H1 (cell line): ENCODE measurements around the gene TNFAIP8. TPM values are rescaled to one million over a fixed set of nuclear protein-coding genes. Genes with fewer than 3 reads are reported as not detected.

Experiments used
- CTCF ChIA-PET: fragments of 300-600 bp; sonication (Branson Sonifier 250); formaldehyde crosslinking; loops from one replicate; lab custom pipeline; 2021; ENCODE audit not compliant: partially characterized antibody; lab: Charles Lee
- POLR2A ChIA-PET: fragments of 300-600 bp; sonication (Branson Sonifier 250); formaldehyde crosslinking; loops from one replicate; lab custom pipeline; 2021; ENCODE audit warnings: inconsistent platforms; ENCODE audit not compliant: partially characterized antibody; lab: Charles Lee
- DNase-seq, 2 experiments: peaks; one replicate each; pipeline versions ENCODE4 v3.0.0 to v3.0.0-alpha.2; 2010 to 2022; ENCODE audit warnings: low spot score in 2 of 2, low read depth in 1 of 2, mixed read lengths in 1 of 2
- FAIRE-seq: peaks from 2 replicates; lab custom pipeline; 2011; peaks lifted over from hg19 to GRCh38; lab: Jason Lieb, UNC
- H2AFZ ChIP-seq: 2 replicates; pipeline ENCODE4 v1.8.1; 2012; ENCODE audit warnings: low read length, inconsistent platforms
- H2AK5ac ChIP-seq: 2 replicates; pipeline ENCODE4 v1.6.1; 2013; ENCODE audit warnings: low read depth, low read length
- H2BK120ac ChIP-seq: replicated peaks from 2 replicates; pipeline ENCODE3; 2013; ENCODE audit warnings: low read depth, low read length, inconsistent platforms
- H2BK12ac ChIP-seq: 2 replicates; pipeline ENCODE4 v1.6.1; 2013; ENCODE audit warnings: low read depth, low read length
- H2BK15ac ChIP-seq: 2 replicates; pipeline ENCODE4 v1.6.1; 2013; ENCODE audit warnings: low read length
- H2BK20ac ChIP-seq: 2 replicates; pipeline ENCODE4 v1.6.1; 2013; ENCODE audit warnings: low read length
- H2BK5ac ChIP-seq: 2 replicates; pipeline ENCODE4 v1.6.1; 2013; ENCODE audit warnings: low read depth, low read length
- H3K14ac ChIP-seq: 2 replicates; pipeline ENCODE4 v1.6.1; 2013; ENCODE audit warnings: inconsistent platforms; ENCODE audit not compliant: insufficient read length
- H3K18ac ChIP-seq: 2 replicates; pipeline ENCODE4 v1.6.1; 2013; ENCODE audit warnings: low read length; ENCODE audit errors: extremely low read depth
- H3K23ac ChIP-seq: 2 replicates; pipeline ENCODE4 v1.6.1; 2013; ENCODE audit warnings: inconsistent platforms; ENCODE audit not compliant: insufficient read length
- H3K23me2 ChIP-seq: 2 replicates; pipeline ENCODE4 v1.6.1; 2013; ENCODE audit warnings: low read depth, low read length
- H3K27ac ChIP-seq: 2 replicates; pipeline ENCODE4 v1.6.1; 2011; ENCODE audit warnings: low read depth, low read length, inconsistent platforms
- H3K27me3 ChIP-seq, 4 experiments: replicated peaks in 1 of 4; 1 replicate in 1 of 4; 2 replicates in 3 of 4; pipeline versions ENCODE4 v1.6.1 to v1.8.1; 2011 to 2013; ENCODE audit warnings: low read length in 3 of 4, mild to moderate bottlenecking in 3 of 4, inconsistent platforms in 2 of 4, mixed read lengths in 2 of 4, moderate library complexity in 1 of 4; ENCODE audit not compliant: control insufficient read depth in 3 of 4, insufficient read depth in 3 of 4; ENCODE audit errors: extremely low read depth in 1 of 4
- H3K36me3 ChIP-seq, 4 experiments: 2 replicates each; pipeline versions ENCODE4 v1.6.1 to v1.8.1; 2011 to 2013; ENCODE audit warnings: mild to moderate bottlenecking in 4 of 4, low read length in 3 of 4, moderate library complexity in 2 of 4, control low read depth in 1 of 4, inconsistent platforms in 1 of 4; ENCODE audit not compliant: insufficient read depth in 4 of 4, control insufficient read depth in 2 of 4
- H3K4ac ChIP-seq: replicated peaks from 2 replicates; pipeline ENCODE3; 2013; ENCODE audit warnings: low read length, low read depth, mixed read lengths, inconsistent platforms; ENCODE audit not compliant: insufficient read length
- H3K4me1 ChIP-seq, 4 experiments: replicated peaks in 1 of 4; 1 replicate in 1 of 4; 2 replicates in 3 of 4; pipeline versions ENCODE4 v1.6.1 to v1.8.1; 2011 to 2013; ENCODE audit warnings: low read length in 3 of 4, inconsistent platforms in 2 of 4, mixed read lengths in 1 of 4; ENCODE audit not compliant: insufficient read depth in 4 of 4, control insufficient read depth in 3 of 4
- H3K4me2 ChIP-seq, 2 experiments: 2 replicates each; pipeline versions ENCODE4 v1.6.1 to v1.8.1; 2011 to 2013; ENCODE audit warnings: low read depth in 2 of 2, low read length in 2 of 2, control low read depth in 1 of 2, inconsistent platforms in 1 of 2, mild to moderate bottlenecking in 1 of 2; ENCODE audit not compliant: insufficient read depth in 1 of 2
- H3K4me3 ChIP-seq, 4 experiments: fragments of 200-600, 300-600 bp in 1 of 4; sonication (generic), shearing (Covaris generic), sonication (Bioruptor Twin) in 1 of 4; 2 replicates each; pipeline versions ENCODE4 v1.5.1 to v1.8.1; 2011 to 2016; ENCODE audit warnings: low read length in 4 of 4, low read depth in 3 of 4, control low read depth in 2 of 4, inconsistent platforms in 2 of 4, mild to moderate bottlenecking in 2 of 4, mixed read lengths in 1 of 4, moderate library complexity in 1 of 4; ENCODE audit not compliant: insufficient read depth in 2 of 4; ENCODE audit errors: extremely low read depth in 1 of 4
- H3K56ac ChIP-seq: replicated peaks from 2 replicates; pipeline ENCODE3; 2013; ENCODE audit warnings: low read depth, mild to moderate bottlenecking, mixed read lengths, low read length, inconsistent platforms; ENCODE audit not compliant: insufficient read length
- H3K79me1 ChIP-seq: 2 replicates; pipeline ENCODE4 v1.6.1; 2013; ENCODE audit warnings: low read depth, low read length, control low read depth
- H3K79me2 ChIP-seq, 2 experiments: 2 replicates each; pipeline versions ENCODE4 v1.6.1 to v1.8.1; 2012 to 2013; ENCODE audit warnings: low read length in 2 of 2, mild to moderate bottlenecking in 2 of 2, inconsistent platforms in 1 of 2; ENCODE audit not compliant: insufficient read depth in 2 of 2, control insufficient read depth in 1 of 2
- H3K9ac ChIP-seq, 4 experiments: replicated peaks in 1 of 4; 1 replicate in 1 of 4; 2 replicates in 3 of 4; pipeline versions ENCODE4 v1.6.1 to v1.8.1; 2011 to 2013; ENCODE audit warnings: low read depth in 3 of 4, low read length in 3 of 4, control low read depth in 2 of 4, mild to moderate bottlenecking in 2 of 4, moderate library complexity in 2 of 4, inconsistent platforms in 1 of 4; ENCODE audit errors: extremely low read depth in 1 of 4
- H3K9me3 ChIP-seq, 2 experiments: 2 replicates each; pipeline versions ENCODE4 v1.6.1 to v1.8.1; 2012 to 2013; ENCODE audit warnings: mild to moderate bottlenecking in 2 of 2, moderate library complexity in 2 of 2, control low read depth in 1 of 2, inconsistent platforms in 1 of 2, low read depth in 1 of 2, low read length in 1 of 2, mixed read lengths in 1 of 2; ENCODE audit not compliant: insufficient read depth in 2 of 2
- H4K20me1 ChIP-seq, 2 experiments: replicated peaks in 1 of 2; 2 replicates each; pipeline versions ENCODE3 to v1.8.1; 2011 to 2013; ENCODE audit warnings: inconsistent platforms in 2 of 2, low read length in 2 of 2, mild to moderate bottlenecking in 1 of 2; ENCODE audit not compliant: insufficient read depth in 2 of 2, control insufficient read depth in 1 of 2
- H4K5ac ChIP-seq: 2 replicates; pipeline ENCODE4 v1.6.1; 2013; ENCODE audit warnings: low read length, low read depth, mixed read lengths, inconsistent platforms; ENCODE audit not compliant: insufficient read length
- H4K8ac ChIP-seq: 2 replicates; pipeline ENCODE4 v1.8.0; 2013; ENCODE audit warnings: mild to moderate bottlenecking, moderate library complexity, low read length, inconsistent platforms; ENCODE audit not compliant: insufficient read depth; ENCODE audit errors: extremely low read depth
- H4K91ac ChIP-seq: replicated peaks from 2 replicates; pipeline ENCODE3; 2013; ENCODE audit warnings: low read length, mixed read lengths, inconsistent platforms; ENCODE audit not compliant: insufficient read length
- CTCF ChIP-seq, 3 experiments: IDR thresholded peaks; 1 replicate in 2 of 3; 2 replicates in 1 of 3; pipeline versions ENCODE4 v1.5.1 to v1.6.1; 2011; ENCODE audit warnings: low read length in 3 of 3, mild to moderate bottlenecking in 3 of 3, inconsistent platforms in 2 of 3, low read depth in 1 of 3, moderate library complexity in 1 of 3; ENCODE audit not compliant: insufficient read depth in 1 of 3; ENCODE audit errors: control extremely low read depth in 1 of 3
- EGR1 ChIP-seq: IDR thresholded peaks from 2 replicates; pipeline ENCODE4 v1.6.1; 2011; ENCODE audit warnings: low read depth, low read length, borderline replicate concordance
- JUN ChIP-seq: IDR thresholded peaks from 2 replicates; pipeline ENCODE4 v1.6.1; 2011; ENCODE audit warnings: low read depth, mild to moderate bottlenecking, improper control_type of control experiment, low read length
- KDM5A ChIP-seq: fragments of 200-600 bp; IDR thresholded peaks from 2 replicates; pipeline ENCODE4 v1.7.1; 2012; ENCODE audit warnings: mild to moderate bottlenecking, low read length, inconsistent platforms, mixed read lengths
- POU5F1 ChIP-seq: IDR thresholded peaks from 2 replicates; pipeline ENCODE4 v1.6.1; 2011; ENCODE audit warnings: low read depth, mild to moderate bottlenecking, low read length, moderate library complexity
- RAD21 ChIP-seq, 2 experiments: IDR thresholded peaks in 1 of 2; conservative IDR thresholded peaks in 1 of 2; 2 replicates each; pipeline ENCODE4 v1.6.1; 2011; ENCODE audit warnings: low read depth in 2 of 2, low read length in 2 of 2, improper control_type of control experiment in 1 of 2, inconsistent platforms in 1 of 2, mild to moderate bottlenecking in 1 of 2, moderate library complexity in 1 of 2
- RFX5 ChIP-seq: IDR thresholded peaks from 2 replicates; pipeline ENCODE4 v1.6.1; 2011; ENCODE audit warnings: low read depth, low read length, improper control_type of control experiment, borderline replicate concordance
- SP1 ChIP-seq: IDR thresholded peaks from 2 replicates; pipeline ENCODE4 v1.6.1; 2011; ENCODE audit warnings: low read depth, low read length
- SP2 ChIP-seq: IDR thresholded peaks from 2 replicates; pipeline ENCODE4 v1.6.1; 2012; ENCODE audit warnings: mild to moderate bottlenecking, low read length, inconsistent platforms
- ZNF274 ChIP-seq: IDR thresholded peaks from 2 replicates; pipeline ENCODE4 v1.7.0; 2012; ENCODE audit warnings: low read length, borderline replicate concordance; ENCODE audit errors: extremely low read depth
- WGBS, 2 experiments: shearing (Covaris generic) in 1 of 2; methylation state at CpG; one replicate each; pipeline versions ENCODE4 v1.1.6 to v1.1.7; 2013 to 2015; ENCODE audit warnings: low lambda C conversion rate in 2 of 2, mixed read lengths in 2 of 2, inconsistent platforms in 1 of 2, low coverage in 1 of 2, missing lambda C conversion rate in 1 of 2; ENCODE audit not compliant: insufficient replicate concordance in 2 of 2, insufficient coverage in 1 of 2, insufficient read length in 1 of 2; ENCODE audit errors: extremely low coverage in 1 of 2, missing lambda C conversion rate in 1 of 2; 5-methylcytosine and 5-hydroxymethylcytosine counted together
- polyA plus RNA-seq, 7 experiments: library from polyadenylated mRNA; depleted of rRNA in 3 of 7; stranded (reverse) in 5 of 7; unstranded in 2 of 7; fragments of >200 nt in 5 of 7; fragments of 200-250 nt in 2 of 7; gene quantifications; 1 replicate in 5 of 7; 2 replicates in 1 of 7; 4 replicates in 1 of 7; pipeline versions ENCODE4 v1.2.1 to v1.2.3, GENCODE V29; 2011 to 2013; ENCODE audit warnings: missing spikeins in 2 of 7, mixed read lengths in 2 of 7
- total RNA-seq: library from RNA; stranded (reverse); fragmentation: NEBNext Ultra II Directional; extraction: Animal tissue kit (Norgen Biotek cat#: 25700); gene quantifications from 2 replicates; pipeline ENCODE4 v1.2.1, GENCODE V29; 2021

TNFAIP8 gene
- total and polyA plus RNA-seq, 2 of the 8 experiments (the other 6 are each of a cell fraction or from before 2014, with no cell fraction given) = 12.4 to 19.3 TPM

- Histone ChIP-seq H3K4me1 (peaks cover 0 to 10% (median 1%) of the 10 kb centered on the region in 4 experiments; a peak in 3 of 7 replicates), H3K4ac (no peak overlapping the region), H3K79me1 (no peaks in the 10 kb centered on the region), H2AK5ac (no peak overlapping the region), H3K9me3 (no peaks in the 10 kb centered on the region), H2BK5ac (no peak overlapping the region), H2BK120ac (no peak overlapping the region), H2BK20ac (no peak overlapping the region), H4K20me1 (no peaks in the 10 kb centered on the region), H3K27me3 (no peaks in the 10 kb centered on the region), H3K23me2 (no peaks in the 10 kb centered on the region), H3K14ac (no peak overlapping the region), H3K4me3 (no peak overlapping the region), H3K27ac (no peak overlapping the region), H2AFZ (no peak overlapping the region), H3K36me3 (no peaks in the 10 kb centered on the region; a peak in 3 of 8 replicates), H4K8ac (no peak overlapping the region), H3K4me2 (no peak overlapping the region), H3K23ac (no peak overlapping the region), H2BK15ac (no peak overlapping the region), H4K91ac (no peak overlapping the region), H3K79me2 (no peaks in the 10 kb centered on the region), H3K9ac (no peak overlapping the region), H3K18ac (no peak overlapping the region), H2BK12ac (no peak overlapping the region), H4K5ac (no peak overlapping the region), H3K56ac (no peak overlapping the region)
- ChIA-PET CTCF (interaction anchor here (1.2 to 1.4 kb wide), 2 partner anchors 19 to 32 kb away, joined by 3 read pairs; no protein-coding TSS in a partner anchor), POLR2A (no interaction called here)
- WGBS, 2 experiments = 77% methylated on average over 10 of the region's 10 CpGs; no CpG with 5 or more reads in 1 of the 2 experiments
- no peak for FAIRE-seq
- DNase-seq = no peak
- TF ChIP-seq JUN (no peak), EGR1 (no peak), RAD21 (IDR thresholded peaks at IDR 0.05 in 1 of 2, conservative IDR thresholded peaks at IDR 0.05 in 1 of 2; ENCODE audit: low read depth in 2 of 2, low read length in 2 of 2) (no peak), SP1 (no peak), KDM5A (no peak), POU5F1 (no peak), RFX5 (no peak), CTCF (IDR thresholded peaks at IDR 0.05; ENCODE audit: control extremely low read depth in 1 of 3, insufficient read depth in 1 of 3, low read depth in 1 of 3, low read length in 3 of 3) (no peak), SP2 (no peak), ZNF274 (no peak)
Measured at GRCh38 chr5:119397518-119398380, 41.9 kb downstream of the TNFAIP8 start.
